NT2/D1 (cell line): Measurements from ENCODE around the gene UBXN10.

Source experiments
- DNase-seq: peaks from one replicate; pipeline ENCODE4 v3.0.0-alpha.2; 2011; ENCODE audit warnings: low read depth, low spot score
- H3K27me3 ChIP-seq: 2 replicates; pipeline ENCODE4 v1.6.0; 2011; ENCODE audit warnings: mild to moderate bottlenecking; ENCODE audit not compliant: insufficient read length, insufficient read depth
- H3K36me3 ChIP-seq: 2 replicates; pipeline ENCODE4 v1.6.1; 2011; ENCODE audit warnings: mild to moderate bottlenecking, low read length, mixed read lengths; ENCODE audit not compliant: insufficient read depth, insufficient read length
- H3K4me1 ChIP-seq: 2 replicates; pipeline ENCODE4 v1.5.1; 2011; ENCODE audit not compliant: insufficient read depth, insufficient read length
- H3K4me3 ChIP-seq: 2 replicates; pipeline ENCODE4 v1.5.1; 2011; ENCODE audit warnings: low read depth; ENCODE audit not compliant: insufficient read length
- H3K9ac ChIP-seq: 2 replicates; pipeline ENCODE4 v1.6.0; 2011; ENCODE audit warnings: low read depth; ENCODE audit not compliant: insufficient read length
- H3K9me3 ChIP-seq: 2 replicates; pipeline ENCODE4 v1.5.1; 2011; ENCODE audit warnings: mild to moderate bottlenecking, low read length; ENCODE audit not compliant: insufficient read depth
- SUZ12 ChIP-seq: IDR thresholded peaks from 2 replicates; pipeline ENCODE4 v1.6.1; 2011; ENCODE audit not compliant: insufficient read length, insufficient read depth; ENCODE audit errors: extremely low read depth
- YY1 ChIP-seq: IDR thresholded peaks from 2 replicates; pipeline ENCODE4 v1.6.1; 2011; ENCODE audit not compliant: insufficient read length, insufficient read depth
- ZNF274 ChIP-seq: IDR thresholded peaks from 2 replicates; pipeline ENCODE4 v1.6.1; 2011; ENCODE audit warnings: mild to moderate bottlenecking, low read depth, low read length

UBXN10 gene

GRCh38 chr1:20153000-20153418, 32.9 kb upstream of the UBXN10 start:
- TF ChIP-seq ZNF274 (no peak), YY1 (no peak)
- Histone ChIP-seq H3K4me1 (peaks cover 4% of the 10 kb centered on the region), H3K36me3 (no peaks in the 10 kb centered on the region), H3K9ac (peak overlapping the region; percentile 50), H3K4me3 (no peak overlapping the region), H3K9me3 (no peaks in the 10 kb centered on the region), H3K27me3 (no peaks in the 10 kb centered on the region)
- DNase-seq, result peak; percentile 48

GRCh38 chr1:20154301-20154831, 31.5 kb upstream of the UBXN10 start:
- Histone ChIP-seq H3K4me3 (no peak overlapping the region), H3K4me1 (peaks cover 4% of the 10 kb centered on the region), H3K36me3 (no peaks in the 10 kb centered on the region), H3K9me3 (peaks cover 10% of the 10 kb centered on the region; the same call in 1 of the 2 replicates), H3K9ac (no peak overlapping the region), H3K27me3 (no peaks in the 10 kb centered on the region)
- TF ChIP-seq YY1 (no peak), ZNF274 (no peak), SUZ12 (no peak)
- no peak for DNase-seq

- Histone ChIP-seq H3K4me3 (no peak overlapping the region), H3K36me3 (no peaks in the 10 kb centered on the region), H3K27me3 (no peaks in the 10 kb centered on the region), H3K4me1 (no peaks in the 10 kb centered on the region), H3K9ac (no peak overlapping the region), H3K9me3 (peaks cover 27% of the 10 kb centered on the region)
- no peak for TF ChIP-seq YY1
- TF ChIP-seq ZNF274, result no peak
- TF ChIP-seq SUZ12, result no peak
- no peak for DNase-seq
Measured at GRCh38 chr1:20158358-20159070, 27.4 kb upstream of the UBXN10 start.

DNA sequence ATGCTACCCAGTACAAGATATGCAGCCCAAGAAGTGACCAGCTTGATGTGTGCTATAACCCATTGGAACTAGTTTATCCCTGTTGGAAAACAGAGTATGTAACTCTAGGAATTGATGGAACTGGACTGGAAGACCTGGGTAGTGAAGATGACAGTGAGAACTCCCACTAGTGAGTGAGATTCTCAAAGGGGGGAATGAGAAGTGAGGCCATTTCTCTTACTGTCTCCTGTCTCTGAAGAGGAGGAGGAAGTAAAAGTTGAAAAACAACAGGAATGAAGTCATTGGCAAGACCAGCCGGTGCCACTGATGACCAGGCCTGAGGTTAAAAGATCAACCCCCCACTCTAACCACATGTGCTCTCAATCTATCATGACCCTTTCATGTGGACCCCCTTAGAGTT, 25.9 kb upstream of the UBXN10 start:
- no peaks in the 10 kb centered on the region for H3K36me3 ChIP-seq
- H3K27me3 ChIP-seq, result no peaks in the 10 kb centered on the region
- no peaks in the 10 kb centered on the region for H3K4me1 ChIP-seq
- H3K9ac ChIP-seq, result no peak overlapping the region
- no peak for DNase-seq
- H3K4me3 ChIP-seq, result no peak overlapping the region
- TF ChIP-seq ZNF274, result no peak
- TF ChIP-seq YY1, result no peak
- TF ChIP-seq SUZ12, result no peak
- peaks cover 27% of the 10 kb centered on the region for H3K9me3 ChIP-seq

- Histone ChIP-seq H3K4me1 (peaks cover 2% of the 10 kb centered on the region), H3K27me3 (no peaks in the 10 kb centered on the region), H3K9me3 (peaks cover 13% of the 10 kb centered on the region), H3K9ac (no peak overlapping the region), H3K4me3 (no peak overlapping the region), H3K36me3 (no peaks in the 10 kb centered on the region)
- TF ChIP-seq ZNF274 (no peak), YY1 (no peak)
- DNase-seq, result no peak
Measured at GRCh38 chr1:20164694-20165202, 21.1 kb upstream of the UBXN10 start.

DNA sequence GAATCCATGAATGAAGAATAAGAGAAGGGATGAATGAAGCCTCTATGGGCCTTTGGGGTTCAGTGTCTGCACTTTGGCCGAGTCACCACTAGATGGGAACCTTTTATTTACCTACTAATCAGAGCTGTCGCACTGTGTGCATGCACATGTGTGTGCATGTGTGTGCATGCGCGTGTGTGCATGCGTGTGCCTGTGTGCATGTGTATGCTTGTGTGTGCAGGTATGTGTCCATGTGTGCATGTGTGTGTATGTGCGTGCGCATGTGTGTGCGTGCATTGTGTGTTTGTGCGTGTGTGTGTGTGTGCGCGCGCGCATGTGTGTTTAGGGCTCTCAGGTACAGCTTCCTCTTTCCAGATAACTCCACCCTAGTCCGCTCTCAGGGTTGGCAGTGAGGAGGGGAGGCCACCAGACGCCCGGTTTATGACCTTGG, 20.4 kb upstream of the UBXN10 start:
- DNase-seq, result no peak
- Histone ChIP-seq H3K9ac (no peak overlapping the region), H3K36me3 (no peaks in the 10 kb centered on the region), H3K9me3 (peaks cover 5% of the 10 kb centered on the region; the same call in 1 of the 2 replicates), H3K4me1 (peaks cover 2% of the 10 kb centered on the region), H3K27me3 (no peaks in the 10 kb centered on the region), H3K4me3 (no peak overlapping the region)
- no peak for TF ChIP-seq SUZ12
- TF ChIP-seq ZNF274, result no peak
- TF ChIP-seq YY1, result no peak

DNA sequence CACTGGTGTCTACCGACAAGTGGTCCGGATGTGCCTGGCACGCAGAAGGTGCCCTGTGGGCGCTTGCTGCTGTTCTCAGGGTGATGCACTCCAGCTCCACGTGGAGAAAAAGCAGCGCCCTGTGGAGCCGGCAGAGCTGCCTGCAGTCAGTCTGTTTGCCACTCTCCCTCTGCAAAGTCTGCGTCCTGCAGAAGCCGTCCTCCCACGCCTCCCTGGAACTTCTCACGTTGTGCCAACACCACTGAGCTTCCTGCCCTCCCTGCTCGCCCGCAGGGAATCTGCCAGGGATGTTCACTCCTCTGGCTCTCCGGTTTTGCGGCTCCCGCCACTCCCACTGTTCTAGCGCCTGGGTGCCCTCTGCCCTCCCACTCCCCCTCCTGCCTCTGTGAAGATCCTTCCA, 19.8 kb upstream of the UBXN10 start:
- Histone ChIP-seq H3K27me3 (no peaks in the 10 kb centered on the region), H3K9ac (no peak overlapping the region), H3K36me3 (no peaks in the 10 kb centered on the region), H3K4me3 (no peak overlapping the region), H3K9me3 (no peaks in the 10 kb centered on the region; the same call in 1 of the 2 replicates), H3K4me1 (peaks cover 2% of the 10 kb centered on the region)
- TF ChIP-seq ZNF274 (no peak), SUZ12 (no peak), YY1 (no peak)
- no peak for DNase-seq

DNA sequence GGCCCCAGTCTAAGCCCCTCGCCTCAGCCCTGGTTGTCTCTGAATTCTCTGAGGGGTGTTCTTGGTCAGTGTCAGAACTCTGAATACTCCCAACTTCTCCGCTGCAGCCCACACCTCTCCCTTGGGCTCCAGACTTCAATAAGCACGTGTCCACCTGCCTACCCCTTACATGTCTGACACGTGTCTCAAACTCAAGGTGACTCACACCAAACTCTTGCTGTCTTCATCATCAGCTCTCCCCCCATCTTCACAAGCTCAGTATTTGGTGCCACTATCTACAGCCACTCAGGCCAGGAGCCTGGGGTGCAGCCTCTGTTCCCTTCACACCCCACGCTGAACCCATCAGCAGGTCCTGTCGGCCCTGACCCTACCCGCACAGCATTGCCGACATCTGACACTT, 18.8 kb upstream of the UBXN10 start:
- no peak overlapping the region for H3K4me3 ChIP-seq

More for the DNA sequence above, 18.8 kb upstream of the UBXN10 start:
- H3K4me1 ChIP-seq, result peaks cover 2% of the 10 kb centered on the region
- no peak overlapping the region for H3K9ac ChIP-seq
- H3K9me3 ChIP-seq, result no peaks in the 10 kb centered on the region
- DNase-seq, result no peak
- H3K27me3 ChIP-seq, result no peaks in the 10 kb centered on the region
- no peaks in the 10 kb centered on the region for H3K36me3 ChIP-seq
- TF ChIP-seq ZNF274, result no peak
